ENCODE data around the gene FGF1.

The FGF1 gene

DNA sequence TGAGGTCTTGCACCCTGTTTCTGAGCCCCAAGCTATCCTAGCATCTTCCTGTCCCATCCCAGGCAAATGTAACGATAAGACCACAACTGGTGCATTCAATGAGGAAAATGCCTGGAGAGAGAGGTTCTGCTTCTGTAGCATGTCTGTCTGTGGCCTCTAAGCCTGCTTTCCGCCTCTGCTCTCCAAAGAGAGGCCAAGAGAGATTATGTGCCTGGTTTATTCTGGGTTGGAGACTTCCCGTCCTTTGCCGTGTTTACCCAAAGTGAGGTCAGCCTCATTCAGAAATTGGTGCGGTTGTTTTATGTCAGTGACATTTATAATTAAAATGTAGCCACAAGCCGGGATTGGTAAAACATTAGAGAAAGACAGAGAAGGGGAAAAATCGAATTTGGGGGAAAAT lies 77.8 kb downstream of the FGF1 start:
- DNase-seq = no peak

GRCh38 chr5:142605611-142606010 lies 80.3 kb downstream of the FGF1 start:
- no peak for DNase-seq

- DNase-seq = no peak
These were observed 83.1 kb downstream of the FGF1 start for GRCh38 chr5:142602720-142603245.

DNA sequence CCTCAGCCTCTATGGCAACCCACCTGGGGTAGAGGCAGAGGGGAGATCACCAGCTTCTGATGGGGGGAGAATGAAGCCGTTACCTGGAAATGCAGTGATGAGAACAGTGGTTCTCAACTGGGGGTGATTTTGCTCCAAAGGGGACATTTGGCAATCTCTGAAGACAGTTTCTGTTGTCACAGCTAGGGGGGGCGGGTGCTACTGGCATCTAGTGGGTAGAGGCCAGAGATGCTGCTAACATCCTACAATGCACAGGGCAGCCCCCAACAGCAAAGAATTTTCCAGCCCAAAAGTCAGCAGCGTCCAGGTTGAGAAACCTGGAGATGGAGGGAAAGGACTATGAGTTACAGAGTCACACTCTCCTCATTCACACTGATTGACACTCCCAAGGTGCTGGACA lies 84.5 kb downstream of the FGF1 start:
- DNase-seq = no peak

GRCh38 chr5:142600611-142601358 lies 85.1 kb downstream of the FGF1 start:
- DNase-seq = no peak

DNA sequence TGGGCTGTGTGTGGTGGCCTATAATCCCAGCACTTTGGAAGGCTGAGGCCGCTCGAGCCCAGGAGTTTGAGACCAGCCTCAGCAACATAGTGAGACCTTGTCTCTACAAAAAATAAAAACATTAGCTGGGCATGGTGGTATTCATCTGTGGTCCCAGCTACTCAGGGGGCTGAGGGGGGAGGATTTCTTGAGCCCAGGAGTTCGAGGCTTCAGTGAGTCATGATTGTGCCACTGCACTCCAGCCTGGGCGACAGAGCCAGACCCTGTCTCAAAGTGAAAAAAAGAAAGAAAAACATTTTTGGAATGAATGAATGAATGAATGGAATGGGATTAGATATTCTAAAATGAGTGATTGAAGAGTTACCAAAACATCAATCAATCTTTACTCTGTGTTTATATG lies 85.8 kb downstream of the FGF1 start:
- no peak for DNase-seq

GRCh38 chr5:142598338-142598700 lies 87.6 kb downstream of the FGF1 start:
- DNase-seq = no peak

- no peak for DNase-seq
These were observed 88.1 kb downstream of the FGF1 start for GRCh38 chr5:142597546-142598337.

- no peak for DNase-seq
These were observed 88.9 kb downstream of the FGF1 start for GRCh38 chr5:142597025-142597424.

GRCh38 chr5:142592365-142592764 lies 93.5 kb downstream of the FGF1 start:
- no peak for DNase-seq

DNA sequence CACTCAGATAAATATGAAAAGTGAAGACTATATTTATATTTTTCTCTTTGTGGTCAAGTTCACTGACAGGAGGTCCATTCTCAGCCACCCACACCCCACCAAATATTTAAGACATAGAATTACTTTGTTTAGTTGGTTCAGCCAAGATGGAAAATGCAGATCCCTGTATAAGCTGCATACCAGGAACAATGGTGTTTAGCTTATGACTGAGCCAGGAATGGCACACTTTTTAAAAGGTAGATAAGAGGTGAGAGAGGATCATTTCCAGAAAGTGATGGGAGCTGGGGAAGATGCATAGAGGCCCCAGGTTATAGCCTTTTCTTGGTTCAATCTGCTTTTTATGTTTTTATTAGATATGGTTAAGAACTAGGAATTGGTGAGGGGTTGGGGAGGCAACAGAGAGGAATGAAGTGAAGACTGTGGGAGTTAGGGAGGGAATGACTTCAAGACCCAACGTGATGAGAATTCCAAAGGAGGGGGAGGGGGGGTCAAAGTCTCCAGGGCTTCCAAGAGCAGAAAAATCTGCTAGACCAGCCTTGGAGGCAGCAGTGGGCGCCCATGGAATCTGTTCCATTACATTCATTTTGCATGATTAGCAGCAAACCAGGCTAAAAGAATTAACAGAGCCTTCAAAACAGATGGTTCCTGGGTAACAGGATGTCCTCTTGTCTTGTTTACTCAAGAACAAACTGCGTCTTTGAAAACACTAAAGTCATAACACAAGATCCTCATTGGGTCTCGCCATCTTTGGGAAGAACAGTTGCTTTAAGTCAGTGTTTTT lies 95.2 kb downstream of the FGF1 start:
- no peak for DNase-seq

DNA sequence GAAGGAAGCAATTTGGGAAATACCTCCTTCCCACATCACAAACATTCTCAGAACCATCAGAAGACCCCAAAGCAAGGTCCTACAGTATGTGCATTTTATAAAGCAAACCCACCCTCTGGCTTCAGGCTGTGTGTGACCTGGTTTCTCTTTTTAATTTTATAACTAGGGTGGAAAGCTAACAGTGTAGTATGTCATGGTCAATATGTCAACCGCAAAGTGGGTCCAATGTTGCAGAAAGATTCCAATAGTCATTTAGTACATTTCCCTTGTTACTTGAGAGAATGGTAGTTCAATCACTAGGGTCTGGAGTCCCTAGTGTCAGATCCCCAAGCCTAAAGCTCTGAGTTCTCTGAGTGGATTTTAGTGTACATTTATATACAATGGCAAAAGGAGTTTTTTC lies 96.2 kb downstream of the FGF1 start:
- no peak for DNase-seq

DNA sequence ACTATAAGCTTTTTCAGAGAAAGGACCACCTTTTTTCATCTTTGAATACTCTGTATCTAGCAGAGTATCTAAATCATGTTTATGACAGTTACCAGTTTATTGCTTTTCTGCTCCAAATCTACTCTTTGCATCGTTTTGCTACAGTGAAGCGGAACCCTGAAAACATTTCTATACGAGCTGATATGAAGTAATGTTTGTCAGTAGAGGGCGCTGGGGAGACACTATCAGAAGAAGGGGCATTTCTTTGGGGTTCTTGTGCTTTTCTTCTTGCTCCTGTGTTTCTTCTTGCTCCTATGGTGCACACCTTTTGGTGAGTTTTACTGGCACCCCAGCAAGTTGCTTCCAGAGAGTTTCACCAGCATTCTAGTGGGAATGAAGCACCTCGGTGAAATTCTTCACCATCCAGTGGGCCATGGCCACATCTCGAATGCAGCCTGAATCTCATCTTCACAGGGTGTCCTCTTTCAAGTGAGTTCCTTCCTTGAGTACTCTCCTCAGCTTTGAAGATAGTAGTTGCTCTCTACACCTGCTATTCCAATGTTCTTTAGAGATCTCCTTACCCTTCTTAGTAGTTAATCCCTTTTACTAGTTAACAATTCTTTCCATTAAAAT lies 98.4 kb downstream of the FGF1 start:
- DNase-seq = no peak

GRCh38 chr5:142586552-142586951 lies 99.3 kb downstream of the FGF1 start:
- no peak for DNase-seq

DNA sequence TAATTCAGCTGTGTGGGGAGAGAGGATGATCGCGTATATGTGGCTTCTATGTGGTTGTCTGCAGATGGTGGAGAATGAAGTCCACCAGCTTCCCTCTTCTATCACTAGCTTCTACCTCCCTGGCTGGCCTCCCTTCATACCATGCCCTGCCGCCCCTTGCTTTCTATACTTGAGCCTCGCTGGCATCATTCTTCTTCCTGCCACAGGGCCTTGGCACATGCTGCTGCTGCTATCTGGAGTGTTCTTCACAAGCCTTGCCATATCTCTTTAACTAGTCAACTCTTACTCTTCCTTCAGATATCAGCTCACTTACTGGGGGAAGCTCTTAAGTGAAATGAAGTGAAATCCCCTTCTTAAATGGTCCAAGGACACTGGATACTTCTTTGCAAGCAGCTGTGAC lies 100.4 kb downstream of the FGF1 start:
- DNase-seq = no peak

DNA sequence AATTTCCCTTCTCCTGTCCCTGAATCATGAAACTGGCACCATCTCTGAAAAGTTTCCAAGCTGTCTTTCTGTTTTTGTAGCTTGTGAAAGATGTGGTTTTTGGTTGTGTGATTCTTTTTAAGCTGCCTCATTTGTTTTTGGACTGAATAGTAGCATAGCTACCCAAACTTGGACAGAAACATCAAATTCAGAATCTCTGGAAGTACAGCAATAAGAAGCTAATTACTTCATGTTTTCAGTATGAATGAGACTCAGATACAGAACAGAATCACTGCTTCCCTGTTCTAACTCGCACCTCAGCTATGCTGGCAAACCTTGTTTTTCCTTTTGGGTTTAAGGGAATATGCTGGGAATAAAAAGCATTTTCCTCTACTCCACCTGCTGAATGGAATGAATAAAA lies 101.0 kb downstream of the FGF1 start:
- no peak for DNase-seq

- no peak for DNase-seq
These were observed 107.6 kb downstream of the FGF1 start for GRCh38 chr5:142578161-142578830.

DNA sequence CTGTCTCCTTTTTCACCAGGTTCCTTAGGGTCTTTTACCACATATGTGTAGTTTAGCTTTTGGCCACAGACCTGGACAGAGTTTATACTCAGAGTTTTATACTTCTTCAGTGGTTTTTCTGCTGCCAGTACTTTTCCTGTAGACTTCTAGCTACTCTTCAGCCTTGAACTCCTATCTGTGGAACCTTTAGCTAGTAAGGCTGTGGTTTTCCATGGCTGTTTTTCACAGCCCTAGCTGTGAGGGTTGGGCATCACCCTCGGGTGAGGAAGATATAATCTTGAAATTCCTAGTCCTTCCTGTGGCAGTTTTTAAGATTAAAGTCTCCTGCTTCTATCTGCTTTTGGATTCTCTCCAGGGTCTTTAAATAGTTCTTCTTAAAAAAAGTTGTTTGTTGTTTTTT lies 109.1 kb downstream of the FGF1 start:
- no peak for DNase-seq

- DNase-seq = no peak
These were observed 109.6 kb downstream of the FGF1 start for GRCh38 chr5:142576303-142576702.

DNA sequence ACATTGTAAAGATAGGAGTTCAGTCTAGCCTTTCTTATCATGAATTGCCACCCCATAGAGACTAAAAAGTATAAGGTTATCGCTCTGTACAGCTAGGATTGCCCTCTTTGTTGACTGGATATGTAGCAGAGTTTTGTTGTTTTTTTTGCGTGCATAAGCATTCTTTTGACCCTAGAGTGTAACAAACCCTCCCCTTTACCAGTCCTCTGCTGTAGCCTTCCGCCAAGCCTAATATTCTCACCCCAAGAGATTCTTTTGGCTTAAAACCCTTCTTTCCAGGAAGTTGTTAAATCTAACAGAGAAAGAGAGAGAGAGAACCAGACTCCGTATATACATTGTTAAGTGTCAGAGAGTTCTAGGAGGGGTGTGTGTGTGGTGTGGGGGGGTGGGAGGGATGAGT lies 113.9 kb downstream of the FGF1 start:
- DNase-seq = no peak

- no peak for DNase-seq
These were observed 114.5 kb downstream of the FGF1 start for GRCh38 chr5:142571371-142571770.

DNA sequence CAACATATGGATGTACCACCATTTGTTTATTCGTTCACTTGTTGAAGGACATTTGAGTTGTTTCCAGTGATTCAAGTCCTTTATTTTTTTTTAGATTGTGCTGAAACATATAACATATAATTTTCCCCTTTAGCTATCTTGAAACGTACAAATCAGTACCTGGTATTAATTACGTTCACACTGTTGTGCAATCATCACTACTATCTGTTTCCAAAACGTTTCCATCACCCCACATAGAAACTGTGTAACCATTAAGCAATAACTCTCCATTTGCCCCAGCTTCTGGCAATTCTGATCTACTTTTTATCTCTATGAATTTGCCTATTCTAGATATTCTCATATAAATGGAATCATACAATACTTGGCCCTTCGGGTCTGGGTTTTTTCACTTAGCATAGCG lies 116.0 kb downstream of the FGF1 start:
- no peak for DNase-seq

GRCh38 chr5:142568996-142569335 lies 116.9 kb downstream of the FGF1 start:
- no peak for DNase-seq
